Large intestine (tissue), 3 donors: Measurements from ENCODE around the gene IKBIP. TPM values are rescaled to one million over a fixed set of nuclear protein-coding genes. Genes with fewer than 3 reads are reported as not detected.
"Not testable (repeated sequence)": the region's sequence is repeated elsewhere in the genome, so short reads cannot be mapped to it uniquely, and the experiment has no call there.

Source experiments
- DNase-seq, 2 donors: peaks; one replicate each; pipeline versions ENCODE4 v3.0.0 to v3.0.0-alpha.2; 2013
- H3K27ac ChIP-seq: one replicate; pipeline ENCODE4 v1.5.1; 2013; ENCODE audit warnings: low read length
- H3K27me3 ChIP-seq: 2 replicates; pipeline ENCODE4 v1.6.1; 2013; ENCODE audit warnings: low read length; ENCODE audit not compliant: control insufficient read depth, insufficient read depth
- H3K36me3 ChIP-seq: 2 replicates; pipeline ENCODE4 v1.6.1; 2013; ENCODE audit warnings: low read length; ENCODE audit not compliant: control insufficient read depth, insufficient read depth
- H3K4me1 ChIP-seq: one replicate; pipeline ENCODE4 v1.6.1; 2013; ENCODE audit warnings: low read length; ENCODE audit not compliant: control insufficient read depth, insufficient read depth
- H3K4me3 ChIP-seq: one replicate; pipeline ENCODE4 v1.5.1; 2013; ENCODE audit warnings: low read length
- H3K9me3 ChIP-seq: one replicate; pipeline ENCODE4 v1.6.1; 2013; ENCODE audit warnings: mild to moderate bottlenecking, low read depth, low read length, moderate library complexity; ENCODE audit not compliant: control insufficient read depth
- WGBS: methylation state at CpG from one replicate; pipeline ENCODE4 v1.1.5; 2013; ENCODE audit warnings: low lambda C conversion rate; ENCODE audit not compliant: insufficient coverage; 5-methylcytosine and 5-hydroxymethylcytosine counted together
- polyA plus RNA-seq: library from polyadenylated mRNA; unstranded; fragments of 120-200 nt; gene quantifications from one replicate; pipeline ENCODE4 v1.2.1, GENCODE V29; 2013

Gene IKBIP
- polyA plus RNA-seq, 1 donor, result 10.8 TPM

DNA sequence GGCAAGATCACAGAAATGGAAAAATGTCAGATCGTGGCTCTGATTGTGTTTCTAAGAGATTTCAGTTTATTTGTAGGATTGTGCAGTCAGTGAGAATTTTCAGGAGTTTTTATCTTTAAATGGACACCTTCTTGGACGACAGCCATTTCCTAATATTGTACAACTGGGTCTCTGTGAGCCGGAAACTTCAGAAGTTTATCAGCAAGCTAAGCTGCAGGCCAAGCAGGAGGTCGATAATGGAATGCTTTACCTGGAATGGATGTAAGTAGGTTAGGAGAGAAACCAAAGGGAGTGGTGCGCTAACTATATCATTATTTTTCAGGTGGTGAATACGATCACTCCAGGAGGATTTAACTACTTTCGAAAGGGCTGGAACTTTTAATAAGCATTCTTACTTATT, 26.9 kb upstream of the IKBIP start:
- Histone ChIP-seq H3K4me3 (no peak overlapping the region), H3K36me3 (peaks cover 39% of the 10 kb centered on the region), H3K9me3 (no peaks in the 10 kb centered on the region), H3K27ac (no peak overlapping the region), H3K4me1 (no peaks in the 10 kb centered on the region), H3K27me3 (no peaks in the 10 kb centered on the region)
- WGBS, result 94% methylated on average over 3 of the region's 7 CpGs
- no peak for DNase-seq

GRCh38 chr12:98669751-98670150, 25.2 kb upstream of the IKBIP start:
- DNase-seq, result no peak
- Histone ChIP-seq H3K27ac (no peak overlapping the region), H3K36me3 (peaks cover 45% of the 10 kb centered on the region), H3K4me3 (no peak overlapping the region), H3K27me3 (no peaks in the 10 kb centered on the region), H3K4me1 (no peaks in the 10 kb centered on the region), H3K9me3 (no peaks in the 10 kb centered on the region)
- WGBS, result no CpG with 5 or more reads among the region's 3 CpGs

GRCh38 chr12:98660521-98660920, 15.9 kb upstream of the IKBIP start:
- peaks cover 33% of the 10 kb centered on the region for H3K36me3 ChIP-seq
- H3K9me3 ChIP-seq, result no peaks in the 10 kb centered on the region
- no peak for DNase-seq
- no peaks in the 10 kb centered on the region for H3K4me1 ChIP-seq
- H3K4me3 ChIP-seq, result no peak overlapping the region
- H3K27ac ChIP-seq, result no peak overlapping the region
- no peaks in the 10 kb centered on the region for H3K27me3 ChIP-seq

- WGBS, result 90% methylated on average over 4 of the region's 6 CpGs
- Histone ChIP-seq H3K36me3 (peaks cover 26% of the 10 kb centered on the region), H3K27ac (no peak overlapping the region), H3K4me3 (no peak overlapping the region), H3K9me3 (no peaks in the 10 kb centered on the region), H3K4me1 (no peaks in the 10 kb centered on the region), H3K27me3 (no peaks in the 10 kb centered on the region)
- peak in 1 of 2 donors; percentile 34 for DNase-seq
Observed at GRCh38 chr12:98656289-98657101, 11.9 kb upstream of the IKBIP start.

DNA sequence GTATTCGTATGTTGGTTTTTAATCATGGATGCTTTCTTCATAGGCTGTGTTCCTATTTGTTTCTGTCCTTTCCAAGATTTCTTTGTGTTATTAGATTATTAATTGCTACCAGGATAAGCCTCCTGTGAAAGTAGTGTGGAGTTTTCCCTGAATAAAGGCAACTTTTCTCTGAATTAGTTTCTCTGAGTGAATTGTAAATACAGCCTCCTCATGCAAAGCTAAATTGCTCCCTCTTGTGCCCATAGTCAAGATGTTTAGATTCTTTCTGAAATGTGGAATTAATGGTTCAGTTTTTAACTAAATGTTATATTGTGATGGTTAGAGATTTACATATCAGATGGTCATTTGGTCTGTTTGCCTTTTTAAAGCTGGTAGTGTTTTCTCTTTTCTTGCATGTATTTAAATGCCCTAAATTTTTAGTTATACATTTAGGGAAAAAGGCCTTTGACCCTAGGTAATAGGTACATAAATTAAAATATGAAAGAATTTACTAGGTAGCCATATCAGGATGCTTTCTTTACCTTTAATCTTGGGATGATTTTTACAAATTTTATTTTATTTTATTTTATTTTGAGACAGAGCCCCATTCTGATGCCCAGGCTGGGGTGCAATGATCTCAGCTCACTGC, 9.4 kb upstream of the IKBIP start:
- H3K27me3 ChIP-seq, result no peaks in the 10 kb centered on the region
- H3K27ac ChIP-seq, result no peak overlapping the region
- no peaks in the 10 kb centered on the region for H3K4me1 ChIP-seq
- H3K4me3 ChIP-seq, result no peak overlapping the region
- no peaks in the 10 kb centered on the region for H3K9me3 ChIP-seq
- WGBS, result no CpG with 5 or more reads among the region's 1 CpG
- H3K36me3 ChIP-seq, result peaks cover 27% of the 10 kb centered on the region
- peak; percentile 42 to 47 for DNase-seq

DNA sequence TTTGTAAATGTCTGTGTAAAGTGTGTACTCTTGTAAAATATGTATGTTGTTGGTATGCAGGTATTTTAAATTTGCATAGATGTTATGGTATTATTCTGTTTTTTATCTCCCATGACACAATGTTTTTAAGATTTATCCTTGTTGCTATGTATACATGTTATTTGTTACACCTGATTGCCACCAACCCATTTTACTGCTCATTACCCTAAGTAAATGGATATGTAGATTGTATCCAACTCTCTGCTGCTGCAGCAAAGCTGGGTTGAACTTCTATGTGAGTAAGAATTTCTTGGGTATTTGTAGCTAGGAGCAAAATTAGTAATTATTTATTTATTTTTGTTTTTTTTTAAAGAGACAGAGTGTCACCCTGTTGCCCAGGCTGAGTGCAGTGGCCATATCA, 6.7 kb upstream of the IKBIP start:
- Histone ChIP-seq H3K36me3 (peaks cover 25% of the 10 kb centered on the region), H3K9me3 (no peaks in the 10 kb centered on the region), H3K27me3 (no peaks in the 10 kb centered on the region), H3K27ac (no peak overlapping the region), H3K4me3 (no peak overlapping the region), H3K4me1 (peaks cover 4% of the 10 kb centered on the region)
- DNase-seq, result no peak

DNA sequence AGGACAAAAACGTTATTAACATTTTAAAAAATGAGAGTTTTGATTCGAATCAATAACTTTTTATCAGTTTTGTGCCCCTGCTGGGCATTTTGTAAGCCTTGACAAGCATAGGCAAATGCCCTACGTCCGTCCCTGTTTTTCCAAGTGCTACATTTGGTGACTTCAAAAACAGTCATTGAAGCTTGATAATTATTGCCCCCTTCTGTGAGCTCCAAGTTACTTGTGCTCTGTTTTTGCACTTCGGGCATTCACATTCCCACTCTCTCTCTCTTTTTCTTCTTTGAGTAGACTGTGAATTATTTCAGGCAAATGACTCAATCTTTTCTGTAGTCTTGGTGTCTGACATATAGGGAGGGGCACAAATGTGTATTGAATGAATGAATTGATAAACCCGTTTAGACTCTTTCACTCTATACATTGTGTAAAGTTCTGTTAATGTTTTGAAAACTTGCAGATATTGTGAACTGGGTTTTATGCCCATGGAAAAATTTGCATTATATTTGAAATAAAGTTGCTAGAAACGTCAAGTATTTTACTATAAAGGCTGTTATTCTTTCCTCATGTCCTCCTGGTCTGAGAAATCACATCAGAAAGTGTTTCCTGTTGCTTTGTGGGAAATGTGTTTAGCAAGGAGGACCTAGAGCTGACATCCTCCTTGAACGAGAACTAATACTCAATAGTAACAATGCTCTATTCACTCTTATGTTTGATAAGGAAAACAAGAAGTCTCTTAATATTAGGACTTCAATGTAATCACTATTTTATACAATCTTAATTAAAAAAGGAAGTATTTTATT, 1.9 kb upstream of the IKBIP start:
- 18% methylated on average over 2 of the region's 8 CpGs for WGBS
- Histone ChIP-seq H3K27me3 (no peaks in the 10 kb centered on the region), H3K9me3 (no peaks in the 10 kb centered on the region), H3K4me3 (peak overlapping the region; percentile 77), H3K27ac (peak overlapping the region; percentile 92), H3K4me1 (peaks cover 4% of the 10 kb centered on the region), H3K36me3 (peaks cover 16% of the 10 kb centered on the region)
- DNase-seq, result peak in 1 of 2 donors; percentile 25

- WGBS, result 0% methylated on average over 4 of the region's 24 CpGs
- H3K4me3 ChIP-seq, result peak overlapping the region; percentile 77
- H3K36me3 ChIP-seq, result peaks cover 16% of the 10 kb centered on the region
- H3K9me3 ChIP-seq, result no peaks in the 10 kb centered on the region
- H3K27me3 ChIP-seq, result no peaks in the 10 kb centered on the region
- DNase-seq, result peak; percentile 17 to 63
- peaks cover 4% of the 10 kb centered on the region for H3K4me1 ChIP-seq
- peak overlapping the region; percentile 92 for H3K27ac ChIP-seq
Observed at GRCh38 chr12:98645572-98646067, 1.0 kb upstream of the IKBIP start.

DNA sequence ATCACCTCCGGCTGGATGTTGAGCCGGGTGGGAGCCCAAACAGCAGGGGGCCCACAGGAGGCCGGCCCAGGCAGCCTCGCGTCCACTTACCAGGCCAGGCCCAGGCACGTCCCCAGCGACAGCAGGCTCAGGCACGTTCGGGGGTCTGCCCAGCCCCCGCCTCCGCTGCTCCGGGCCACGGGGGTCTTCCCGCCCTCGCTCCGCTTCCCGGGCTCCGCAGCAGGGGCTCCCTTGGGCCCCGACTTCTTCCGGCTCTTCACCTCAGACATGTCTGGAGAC, 216 bp downstream of the IKBIP start:
- H3K27me3 ChIP-seq, result no peaks in the 10 kb centered on the region
- peaks cover 4% of the 10 kb centered on the region for H3K4me1 ChIP-seq
- no CpG with 5 or more reads among the region's 20 CpGs for WGBS
- H3K27ac ChIP-seq, result peak overlapping the region; percentile 81
- no peaks in the 10 kb centered on the region for H3K9me3 ChIP-seq
- no peak for DNase-seq
- H3K4me3 ChIP-seq, result peak overlapping the region; percentile 95
- H3K36me3 ChIP-seq, result peaks cover 8% of the 10 kb centered on the region

DNA sequence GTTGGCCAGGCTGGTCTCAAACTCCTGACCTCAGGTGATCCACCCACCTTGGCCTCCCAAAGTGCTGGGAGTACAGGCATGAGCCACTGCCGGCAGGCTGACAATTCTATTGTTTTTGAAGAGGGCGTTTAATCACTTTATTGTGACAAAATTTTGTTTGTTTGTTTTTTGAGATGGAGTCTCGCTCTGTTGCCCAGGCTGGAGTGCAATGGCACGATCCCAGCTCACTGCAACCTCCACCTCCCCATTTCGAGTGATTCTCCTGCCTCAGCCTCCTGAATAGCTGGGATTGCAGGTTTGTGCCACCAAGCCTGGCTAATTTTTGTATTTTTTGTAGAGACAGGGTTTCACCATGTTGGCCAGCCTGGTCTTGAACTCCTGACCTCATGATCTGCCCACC, 1.8 kb downstream of the IKBIP start:
- not testable (repeated sequence) for H3K27ac ChIP-seq, H3K36me3 ChIP-seq, H3K27me3 ChIP-seq, H3K9me3 ChIP-seq, H3K4me3 ChIP-seq, DNase-seq, H3K4me1 ChIP-seq
- WGBS, result no CpG with 5 or more reads among the region's 5 CpGs
